ENCODE results near the gene WDR4.
"Not testable (repeated sequence)": the region's sequence is repeated elsewhere in the genome, so short reads cannot be mapped to it uniquely, and the experiment has no call there.

The WDR4 gene

GRCh38 chr21:42875811-42876210 lies 3.5 kb downstream of the WDR4 start:
- not testable (repeated sequence) for DNase-seq

DNA sequence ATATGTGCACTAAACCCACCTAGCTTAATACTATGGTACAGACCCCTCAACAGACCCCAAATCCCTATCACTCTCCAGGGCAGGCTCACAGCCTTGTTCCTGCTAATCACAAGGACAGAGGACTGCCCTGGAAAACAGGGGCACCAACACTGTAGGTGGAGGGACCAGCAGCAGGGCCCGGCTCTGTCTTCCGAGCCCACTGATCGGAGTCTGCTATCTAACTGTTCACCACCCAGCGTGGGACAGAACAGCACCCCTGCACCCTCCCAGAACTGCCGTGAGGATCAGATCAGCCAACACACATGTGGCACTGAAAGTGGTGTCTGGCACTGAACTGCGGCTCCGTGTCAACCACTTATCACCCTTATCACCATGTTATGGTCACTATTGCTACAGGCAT lies 6.2 kb downstream of the WDR4 start:
- DNase-seq: no peak

- DNase-seq: no peak
These were observed 11.1 kb downstream of the WDR4 start for GRCh38 chr21:42868196-42868595.

GRCh38 chr21:42865776-42866160 lies 13.6 kb downstream of the WDR4 start:
- DNase-seq: no peak

GRCh38 chr21:42864815-42865775 lies 14.2 kb downstream of the WDR4 start:
- DNase-seq: peak; percentile 11 to 58

GRCh38 chr21:42864286-42864685 lies 15.1 kb downstream of the WDR4 start:
- no peak for DNase-seq

DNA sequence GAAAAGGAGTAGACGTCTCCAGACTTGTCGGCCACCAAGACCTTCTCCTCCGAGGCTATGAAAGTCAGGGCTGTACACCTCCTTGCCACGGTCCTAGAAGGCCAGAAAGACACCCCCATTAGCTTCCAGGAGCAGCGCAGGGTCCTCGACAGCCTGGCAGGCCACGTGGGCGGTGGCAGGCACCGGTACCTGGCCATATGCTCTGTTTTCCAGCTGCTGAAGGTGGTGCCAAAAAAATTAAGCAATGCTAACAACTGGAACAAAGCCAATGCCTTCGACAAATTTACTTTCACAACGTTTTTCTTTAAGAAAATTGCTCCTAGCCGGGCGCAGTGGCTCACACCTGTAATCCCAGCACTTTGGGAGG lies 15.9 kb downstream of the WDR4 start:
- no peak for DNase-seq

DNA sequence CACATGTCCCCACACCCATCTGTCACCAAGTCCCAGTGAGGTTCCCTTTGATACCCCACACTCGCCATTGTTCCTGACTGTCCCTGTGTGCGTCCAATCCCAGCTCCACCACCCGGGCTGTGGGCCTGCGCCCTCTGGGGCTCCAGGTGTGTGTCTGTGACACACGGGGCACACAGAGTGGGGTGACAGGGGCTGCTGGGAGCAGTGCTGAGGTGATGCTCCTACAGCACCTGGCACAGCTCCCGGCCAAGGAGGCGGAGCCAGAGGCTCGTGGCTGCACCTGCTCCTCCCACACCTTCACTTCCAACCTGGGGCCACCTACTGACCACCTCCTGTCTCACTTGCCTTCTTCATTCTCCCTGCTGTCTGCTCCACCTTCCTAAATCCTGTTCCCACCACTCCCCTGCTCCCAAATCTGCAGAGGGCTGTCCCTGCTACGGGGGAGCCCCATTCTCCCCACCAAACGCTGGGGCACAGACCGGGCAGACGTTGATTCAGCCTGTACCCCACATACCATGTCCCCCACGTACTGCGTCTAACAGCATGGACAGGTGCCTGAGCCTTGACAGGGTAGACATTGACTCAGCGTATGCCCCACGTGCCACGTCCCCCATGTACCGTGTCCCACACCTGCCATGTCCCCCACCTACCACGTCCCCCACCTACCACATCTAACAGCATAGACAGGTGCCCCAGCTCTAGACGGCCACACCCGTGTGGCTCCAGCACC lies 16.4 kb downstream of the WDR4 start:
- no peak for DNase-seq

DNA sequence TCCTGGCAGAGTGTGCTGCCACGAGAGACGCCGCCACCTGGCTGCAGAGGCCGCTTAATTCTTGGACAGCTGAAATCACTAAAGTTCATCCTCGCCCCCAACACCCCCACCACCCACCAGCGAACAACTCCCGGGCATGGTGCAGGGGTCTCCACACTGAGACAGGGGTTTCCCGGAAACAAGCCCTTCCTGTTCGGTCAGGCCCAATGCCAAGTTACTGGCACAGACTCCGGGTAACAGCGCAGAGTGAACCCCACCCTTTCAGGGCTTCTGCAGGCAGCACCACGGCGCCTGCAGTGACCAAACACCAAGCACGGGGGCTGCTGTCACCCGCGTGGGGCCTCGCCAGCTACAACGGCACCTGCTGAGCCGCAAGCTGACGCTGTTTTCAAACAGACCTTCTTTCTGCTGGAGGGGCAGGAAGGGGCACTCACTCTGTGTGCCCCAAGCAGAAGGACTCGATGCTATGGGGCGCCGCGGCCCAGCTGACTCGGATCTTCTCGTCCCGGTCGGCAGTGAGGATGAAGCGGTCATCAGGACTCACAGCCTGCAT lies 17.4 kb downstream of the WDR4 start:
- no peak for DNase-seq

GRCh38 chr21:42861311-42861847 lies 18.0 kb downstream of the WDR4 start:
- no peak for DNase-seq

GRCh38 chr21:42860345-42860744 lies 19.0 kb downstream of the WDR4 start:
- DNase-seq: no peak

DNA sequence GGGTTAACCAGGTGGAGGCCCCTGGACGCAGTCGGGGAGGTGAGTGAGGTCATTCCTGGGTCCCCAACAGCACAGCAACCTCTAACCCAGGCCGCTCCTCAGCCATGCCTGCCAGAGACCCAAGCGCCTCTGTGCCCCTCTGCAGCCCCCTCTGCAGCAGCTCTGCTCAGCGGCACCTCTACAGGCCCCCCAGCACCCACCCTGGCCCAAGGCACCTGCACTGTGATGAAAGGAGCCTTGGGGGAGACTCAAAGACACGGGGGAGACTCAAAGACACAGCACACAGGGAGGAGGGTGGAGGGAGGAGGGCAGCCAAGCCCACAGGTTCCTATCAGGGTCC lies 19.5 kb downstream of the WDR4 start:
- no peak for DNase-seq

- DNase-seq: no peak
These were observed 20.1 kb downstream of the WDR4 start for GRCh38 chr21:42858957-42859890.

GRCh38 chr21:42858185-42858847 lies 21.0 kb downstream of the WDR4 start:
- no peak for DNase-seq

DNA sequence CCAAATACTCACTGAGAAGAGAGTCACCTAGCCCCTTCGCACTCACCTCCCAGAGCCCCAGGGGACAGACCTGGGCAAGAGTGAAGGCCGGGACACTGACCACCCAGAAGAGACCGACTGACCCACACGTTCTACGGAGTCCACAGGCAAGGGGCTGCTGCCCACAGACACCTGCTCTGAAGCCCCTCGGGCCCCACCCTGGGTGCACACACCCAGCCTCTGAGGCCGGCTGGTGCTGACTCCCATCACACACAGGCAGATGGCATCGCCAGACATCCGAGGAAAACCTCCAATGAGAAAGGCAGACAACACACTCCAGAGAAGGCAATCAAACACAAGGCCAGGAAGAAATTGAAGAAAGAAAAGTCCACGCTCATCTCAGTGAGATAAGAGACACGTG lies 22.1 kb downstream of the WDR4 start:
- no peak for DNase-seq

DNA sequence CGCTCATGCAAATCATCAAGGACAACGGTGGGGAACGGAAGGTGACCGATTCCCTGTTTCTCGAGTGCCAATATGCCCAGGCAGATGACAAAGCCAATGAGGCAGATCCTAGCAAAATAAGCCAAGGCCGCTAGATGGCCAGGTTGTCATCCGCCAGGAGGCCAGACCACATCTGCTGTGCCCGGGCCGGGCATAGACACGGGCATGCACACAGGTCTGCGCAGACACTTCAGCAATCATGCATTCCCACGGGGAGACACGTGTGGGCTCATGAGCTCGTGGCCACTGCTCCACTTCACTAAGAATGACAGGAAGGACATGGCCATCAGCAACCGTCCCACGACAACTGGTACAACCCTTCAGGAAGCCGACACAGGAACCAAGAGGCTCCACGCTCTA lies 23.4 kb downstream of the WDR4 start:
- DNase-seq: no peak

GRCh38 chr21:42855171-42855936 lies 24.0 kb downstream of the WDR4 start:
- no peak for DNase-seq

- DNase-seq: no peak
These were observed 24.9 kb downstream of the WDR4 start for GRCh38 chr21:42854246-42855010.

- DNase-seq: no peak
These were observed 25.7 kb downstream of the WDR4 start for GRCh38 chr21:42853621-42854020.

GRCh38 chr21:42852925-42853570 lies 26.3 kb downstream of the WDR4 start:
- DNase-seq: no peak
